SK-N-SH treated with all-trans-retinoic acid at 6 μM for 48 hours (cell line): ENCODE measurements around the gene RSPRY1.

ENCODE experiments used
- PATZ1 ChIP-seq: fragments of 250-450 bp; sonication (Bioruptor Pico); IDR thresholded peaks from 2 replicates; pipeline ENCODE4 v1.8.0; 2020; ENCODE audit warnings: mild to moderate bottlenecking, moderate library complexity, borderline replicate concordance
- TCF4 ChIP-seq: fragments of 250-450 bp; sonication (Bioruptor Pico); IDR thresholded peaks from 2 replicates; pipeline ENCODE4 v1.8.0; 2021; ENCODE audit warnings: mild to moderate bottlenecking, moderate library complexity, borderline replicate concordance
- TOX ChIP-seq: fragments of 250-450 bp; sonication (Bioruptor Pico); IDR thresholded peaks from 2 replicates; pipeline ENCODE4 v1.8.0; 2021; ENCODE audit warnings: mild to moderate bottlenecking, moderate library complexity, borderline replicate concordance
- ZFP3 ChIP-seq: fragments of 250-450 bp; sonication (Bioruptor Pico); IDR thresholded peaks from 2 replicates; pipeline ENCODE4 v1.5.0; 2020; ENCODE audit warnings: mild to moderate bottlenecking, moderate library complexity
- ZNF8 ChIP-seq: fragments of 450-650 bp; formaldehyde crosslinking; IDR thresholded peaks from 2 replicates; pipeline ENCODE4 v1.5.0; 2020; ENCODE audit warnings: mild to moderate bottlenecking, moderate library complexity

GRCh38 chr16:57240851-57241250 lies 54.7 kb downstream of the RSPRY1 start:
- TF ChIP-seq ZNF8 (CRISPR knock-in tag): no peak
- TF ChIP-seq ZFP3 (CRISPR knock-in tag): no peak
- no peak for TF ChIP-seq TOX (CRISPR knock-in tag)
- TF ChIP-seq TCF4 (CRISPR knock-in tag): no peak
- no peak for TF ChIP-seq PATZ1 (CRISPR knock-in tag)
